ENCODE results near the gene AP1S3.
"Not testable (repeated sequence)": the region's sequence is repeated elsewhere in the genome, so short reads cannot be mapped to it uniquely, and the experiment has no call there.

Gene AP1S3

GRCh38 chr2:223764796-223765195 lies 72.6 kb downstream of the AP1S3 start:
- H3K36me3 ChIP-seq, result no peaks in the 10 kb centered on the region
- H3K4me3 ChIP-seq, result no peak overlapping the region
- intact Hi-C loops (cut with DNase I; ENCODE audit: low total_unique reads), result no loop called here

GRCh38 chr2:223762853-223763252 lies 74.5 kb downstream of the AP1S3 start:
- Histone ChIP-seq H3K27me3 (no peaks in the 10 kb centered on the region), H3K27ac (no peak overlapping the region), H3K36me3 (no peaks in the 10 kb centered on the region), H3K4me1 (peaks cover 0 to 4% (median 0%) of the 10 kb centered on the region in 4 donors), H3K4me3 (no peak overlapping the region), H3K9me3 (no peaks in the 10 kb centered on the region)
- no peak for DNase-seq
- TF ChIP-seq CTCF (IDR thresholded peaks at IDR 0.05), result no peak
- intact Hi-C loops (cut with DNase I; ENCODE audit: low total_unique reads), result no loop called here

More at GRCh38 chr2:223764796-223765195, 72.6 kb downstream of the AP1S3 start:
- DNase-seq, result no peak
- TF ChIP-seq CTCF (IDR thresholded peaks at IDR 0.05), result no peak
- H3K27ac ChIP-seq, result no peak overlapping the region
- peaks cover 0 to 4% (median 0%) of the 10 kb centered on the region in 4 donors for H3K4me1 ChIP-seq
- H3K9me3 ChIP-seq, result no peaks in the 10 kb centered on the region
- H3K27me3 ChIP-seq, result no peaks in the 10 kb centered on the region

GRCh38 chr2:223761746-223762145 lies 75.6 kb downstream of the AP1S3 start:
- H3K36me3 ChIP-seq; H3K4me1 ChIP-seq; H3K27ac ChIP-seq; H3K9me3 ChIP-seq; H3K27me3 ChIP-seq; H3K4me3 ChIP-seq; intact Hi-C loops (cut with DNase I; ENCODE audit: low total_unique reads); DNase-seq: not testable (repeated sequence)

GRCh38 chr2:223760838-223761502 lies 76.4 kb downstream of the AP1S3 start:
- no peak for DNase-seq
- Histone ChIP-seq H3K4me3 (no peak overlapping the region), H3K27ac (no peak overlapping the region), H3K4me1 (peaks cover 0 to 4% (median 0%) of the 10 kb centered on the region in 4 donors), H3K27me3 (no peaks in the 10 kb centered on the region), H3K9me3 (no peaks in the 10 kb centered on the region), H3K36me3 (no peaks in the 10 kb centered on the region)
- no peak for TF ChIP-seq CTCF (IDR thresholded peaks at IDR 0.05)
- intact Hi-C loops (cut with DNase I; ENCODE audit: low total_unique reads), result no loop called here

- intact Hi-C loops (cut with DNase I; ENCODE audit: low total_unique reads), result no loop called here
- DNase-seq, result no peak
- no peak for TF ChIP-seq CTCF (IDR thresholded peaks at IDR 0.05)
- no peak overlapping the region for H3K27ac ChIP-seq
- H3K4me1 ChIP-seq, result no peaks in the 10 kb centered on the region
- no peak overlapping the region for H3K4me3 ChIP-seq
- no peaks in the 10 kb centered on the region for H3K27me3 ChIP-seq
- H3K9me3 ChIP-seq, result no peaks in the 10 kb centered on the region
- H3K36me3 ChIP-seq, result no peaks in the 10 kb centered on the region
Observed at GRCh38 chr2:223759569-223760430, 77.6 kb downstream of the AP1S3 start.
